K562 (cell line): ENCODE results near the gene TMA7B. TPM values are rescaled to one million over a fixed set of nuclear protein-coding genes. Genes with fewer than 3 reads are reported as not detected.

Experiments
- ATAC-seq: fragments of 200-7000 bp; cut with Tn5 transposase; 3 replicates; pipeline ENCODE4 v1.9.1; 2020; ENCODE audit warnings: moderate library complexity
- BruUV-seq: library from RNA; stranded (reverse); fragments of 400-500 nt; replicated peaks from 2 replicates; lab custom pipeline; 2021; lab: Mats Ljungman, UMichigan
- CTCF ChIA-PET: fragments of 300-600 bp; formaldehyde crosslinking; extraction: SDS; loops from one replicate; lab custom pipeline; 2021; ENCODE audit warnings: low intra/inter-chr PET ratio; lab: Yijun Ruan, JAX
- POLR2A ChIA-PET: fragments of 300-600, 350-650 bp; sonication (Branson Sonifier 250); formaldehyde crosslinking; extraction: SDS; loops from one replicate; lab custom pipeline; 2021; ENCODE audit warnings: antibody characterized with exemption, inconsistent platforms; lab: Yijun Ruan, JAX
- DNase-seq, 4 experiments: peaks; one replicate each; pipeline versions ENCODE4 v3.0.0 to v3.0.0-alpha.2; 2011 to 2018; ENCODE audit warnings: low spot score in 3 of 4, mixed read lengths in 3 of 4; ENCODE audit errors: extremely low read depth in 1 of 4
- FAIRE-seq: peaks from 2 replicates; lab custom pipeline; 2011; peaks lifted over from hg19 to GRCh38; lab: Jason Lieb, UNC
- H2AFZ ChIP-seq: 2 replicates; pipeline ENCODE4 v1.6.0; 2011; ENCODE audit warnings: low read depth, low read length, control low read depth, inconsistent platforms
- H3K27ac ChIP-seq: fragments of 200-600 bp; 3 replicates; pipeline ENCODE4 v1.8.0; 2011; ENCODE audit warnings: low read depth, mild to moderate bottlenecking, control low read depth, inconsistent platforms, low read length, moderate library complexity, mixed read lengths; ENCODE audit errors: extremely low read depth
- H3K27me3 ChIP-seq, 2 experiments: fragments of 300-600 bp in 1 of 2; 2 replicates in 1 of 2; 3 replicates in 1 of 2; pipeline versions ENCODE4 v1.6.0 to v1.8.0; 2011; ENCODE audit warnings: inconsistent platforms in 2 of 2, low read length in 2 of 2, mild to moderate bottlenecking in 1 of 2, mixed read lengths in 1 of 2, moderate library complexity in 1 of 2; ENCODE audit not compliant: control insufficient read depth in 2 of 2, insufficient read depth in 2 of 2
- H3K36me3 ChIP-seq: fragments of 300-600 bp; 3 replicates; pipeline ENCODE4 v1.8.0; 2011; ENCODE audit warnings: mild to moderate bottlenecking, low read length, inconsistent platforms; ENCODE audit not compliant: control insufficient read depth, insufficient read depth
- H3K4me1 ChIP-seq, 2 experiments: fragments of 200-600 bp in 1 of 2; replicated peaks in 1 of 2; 2 replicates in 1 of 2; 3 replicates in 1 of 2; pipeline versions ENCODE4 v1.5.1 to v1.8.0; 2011; ENCODE audit warnings: inconsistent platforms in 2 of 2, low read length in 2 of 2, mild to moderate bottlenecking in 1 of 2, mixed read lengths in 1 of 2, moderate library complexity in 1 of 2; ENCODE audit not compliant: control insufficient read depth in 2 of 2, insufficient read depth in 2 of 2
- H3K4me2 ChIP-seq: 2 replicates; pipeline ENCODE4 v1.6.1; 2011; ENCODE audit warnings: low read length, control low read depth, inconsistent platforms, mixed read lengths; ENCODE audit not compliant: insufficient read depth
- H3K4me3 ChIP-seq: fragments of 200-600 bp; sonication (generic), shearing (Covaris generic); 2 replicates; pipeline ENCODE4 v1.5.1; 2016; ENCODE audit warnings: control low read depth, inconsistent platforms
- H3K79me2 ChIP-seq: fragments of 200-600 bp; 3 replicates; pipeline ENCODE4 v1.8.0; 2011; ENCODE audit warnings: low read length, inconsistent platforms; ENCODE audit not compliant: control insufficient read depth, insufficient read depth
- H3K9ac ChIP-seq, 2 experiments: 2 replicates each; pipeline versions ENCODE4 v1.6.0 to v1.6.1; 2011; ENCODE audit warnings: low read depth in 2 of 2, low read length in 2 of 2, control low read depth in 1 of 2, inconsistent platforms in 1 of 2, mild to moderate bottlenecking in 1 of 2, mixed read lengths in 1 of 2; ENCODE audit not compliant: insufficient read depth in 1 of 2
- H3K9me1 ChIP-seq: one replicate; pipeline ENCODE4 v1.6.0; 2011; ENCODE audit warnings: inconsistent platforms, mild to moderate bottlenecking, low read length, moderate library complexity; ENCODE audit not compliant: control insufficient read depth, insufficient read depth
- H3K9me3 ChIP-seq: replicated peaks from 2 replicates; pipeline ENCODE4 v1.5.1; 2011; ENCODE audit warnings: low read depth, low read length, inconsistent platforms; ENCODE audit not compliant: control insufficient read depth, insufficient read depth
- H4K20me1 ChIP-seq: replicated peaks from 2 replicates; pipeline ENCODE4 v1.6.1; 2011; ENCODE audit warnings: low read length, inconsistent platforms, mixed read lengths; ENCODE audit not compliant: control insufficient read depth, insufficient read depth
- BDP1 ChIP-seq: IDR thresholded peaks from 3 replicates; pipeline ENCODE4 v1.6.1; 2011; ENCODE audit not compliant: insufficient read length, insufficient read depth
- CBFA2T2 ChIP-seq: fragments of 450-650 bp; conservative IDR thresholded peaks from 2 replicates; pipeline ENCODE4 v1.6.1; 2017; ENCODE audit warnings: mild to moderate bottlenecking
- FUS ChIP-seq: fragments of 200-400 bp; formaldehyde crosslinking; optimal IDR thresholded peaks from 2 replicates; pipeline ENCODE3; 2017; ENCODE audit warnings: low read depth, low read length
- GABPA ChIP-seq: fragments of 200-800 bp; sonication (Bioruptor generic); conservative IDR thresholded peaks from 2 replicates; pipeline ENCODE4 v1.6.1; 2016; ENCODE audit warnings: low read depth, missing genetic modification characterization, missing compliant biosample characterization
- GTF3C2 ChIP-seq: IDR thresholded peaks from 3 replicates; pipeline ENCODE4 v1.6.1; 2011; ENCODE audit warnings: borderline replicate concordance, mild to moderate bottlenecking, moderate library complexity; ENCODE audit not compliant: insufficient read length; ENCODE audit errors: extremely low read depth
- IRF2 ChIP-seq: sonication (generic); formaldehyde crosslinking; IDR thresholded peaks from 2 replicates; pipeline ENCODE4 v1.8.1; 2022; ENCODE audit warnings: mild to moderate bottlenecking, missing genetic modification reagents
- MAZ ChIP-seq, 2 experiments: fragments of 450-650 bp in 1 of 2; sonication (generic) in 1 of 2; formaldehyde crosslinking; IDR thresholded peaks in 1 of 2; conservative IDR thresholded peaks in 1 of 2; 2 replicates each; pipeline versions ENCODE4 v1.4.0 to v1.5.0; 2020; ENCODE audit warnings: mild to moderate bottlenecking in 1 of 2, missing genetic modification reagents in 1 of 2
- NCOR1 ChIP-seq: fragments of 450-650 bp; IDR thresholded peaks from 2 replicates; pipeline ENCODE4 v1.6.1; 2016; ENCODE audit warnings: mild to moderate bottlenecking, moderate library complexity
- PPARD ChIP-seq: fragments of 250-450 bp; sonication (Bioruptor Pico); IDR thresholded peaks from 2 replicates; pipeline ENCODE4 v1.8.0; 2022; ENCODE audit warnings: inconsistent platforms, mild to moderate bottlenecking, moderate library complexity
- RNF2 ChIP-seq: sonication (generic); IDR thresholded peaks from 2 replicates; pipeline ENCODE4 v1.6.1; 2016
- XRCC3 ChIP-seq: fragments of 450-650 bp; IDR thresholded peaks from 2 replicates; pipeline ENCODE4 v1.6.1; 2017; ENCODE audit warnings: mild to moderate bottlenecking, moderate library complexity
- XRCC4 ChIP-seq: IDR thresholded peaks from one replicate; pipeline ENCODE4 v1.6.1; 2011; ENCODE audit not compliant: insufficient read depth, insufficient read length; ENCODE audit errors: extremely low read depth
- ZFP36 ChIP-seq: fragments of 150-350 bp; IDR thresholded peaks from 2 replicates; pipeline ENCODE4 v1.6.1; 2018; ENCODE audit warnings: low read length, low read depth; ENCODE audit not compliant: partially characterized antibody
- ZNF134 ChIP-seq: fragments of 250-450 bp; sonication (Bioruptor Pico); conservative IDR thresholded peaks from 2 replicates; pipeline ENCODE4 v1.4.0; 2020
- ZNF354B ChIP-seq: fragments of 250-450 bp; sonication (Bioruptor Pico); IDR thresholded peaks from 2 replicates; pipeline ENCODE4 v1.4.0; 2020
- ZNF561 ChIP-seq: fragments of 450-650 bp; formaldehyde crosslinking; conservative IDR thresholded peaks from 2 replicates; pipeline ENCODE4 v1.4.0; 2020; ENCODE audit warnings: mild to moderate bottlenecking, moderate library complexity
- ZNF77 ChIP-seq: fragments of 250-450 bp; sonication (Bioruptor Pico); IDR thresholded peaks from 2 replicates; pipeline ENCODE4 v1.5.0; 2020
- ZNF830 ChIP-seq: fragments of 250-450 bp; sonication (Bioruptor Pico); IDR thresholded peaks from 2 replicates; pipeline ENCODE4 v1.5.0; 2021; ENCODE audit warnings: mild to moderate bottlenecking
- WGBS: fragments of 100-300 bp; shearing (Covaris generic); methylation state at CpG from one replicate; pipeline ENCODE4 v1.1.6; 2016; ENCODE audit warnings: low coverage, mixed read lengths; ENCODE audit not compliant: insufficient coverage; ENCODE audit errors: missing lambda C conversion rate; 5-methylcytosine and 5-hydroxymethylcytosine counted together
- in situ Hi-C: fragments of 300-500 bp; cut with MboI; formaldehyde crosslinking; loops from 4 replicates; pipeline ENCODE4 v1.15.0; 2018; ENCODE audit warnings: inconsistent platforms, mixed read lengths
- intact Hi-C: fragments of 100-400 bp; cut with micrococcal nuclease; formaldehyde crosslinking; loops from 2 replicates; pipeline ENCODE4 v1.14.2; 2022
- polyA plus RNA-seq, 8 experiments: library from polyadenylated mRNA; depleted of rRNA in 4 of 8; stranded (reverse) in 5 of 8; unstranded in 3 of 8; fragments of >200 nt; fragmentation: Nextera tagmentation in 2 of 8; fragmentation: Illumina TruSeq in 1 of 8; extraction: Ambion mirVana in 2 of 8; extraction: Trizol in 1 of 8; gene quantifications; 2 replicates each; pipeline versions ENCODE4 v1.2.1 to v1.2.3, GENCODE V29; 2011 to 2014; ENCODE audit warnings: inconsistent platforms in 1 of 8, missing spikeins in 1 of 8
- total RNA-seq, 7 experiments: library from RNA; depleted of rRNA in 6 of 7; stranded (reverse); fragments of >200 nt in 6 of 7; fragmentation: Illumina TruSeq in 2 of 7; extraction: Trizol in 2 of 7; gene quantifications; 2 replicates each; pipeline versions ENCODE4 v1.2.1 to v1.2.3, GENCODE V29; 2011 to 2021; ENCODE audit warnings: low replicate concordance in 1 of 7

Gene TMA7B
- total and polyA plus RNA-seq, 9 of the 15 experiments (the other 6 are each of a cell fraction or from before 2014, with no cell fraction given): 5.6 to 14.2 (median 11.8) TPM

GRCh38 chr22:39979048-39979447, 18.9 kb downstream of the TMA7B start:
- H3K9me3 ChIP-seq: no peaks in the 10 kb centered on the region
- H3K27me3 ChIP-seq: no peaks in the 10 kb centered on the region
- BruUV-seq: no TSS peak
- in situ Hi-C loops: no loop called here
- DNase-seq (no peak), ATAC-seq (no peak)
- 75% methylated on average over 6 of the region's 6 CpGs for WGBS
- H3K27ac ChIP-seq: no peak overlapping the region
- H3K9me1 ChIP-seq: no peaks in the 10 kb centered on the region
- CTCF ChIA-PET: no interaction called here
- no peak overlapping the region for H3K4me3 ChIP-seq
- H4K20me1 ChIP-seq: no peaks in the 10 kb centered on the region
- no peak overlapping the region for H3K4me2 ChIP-seq
- TF ChIP-seq PPARD: no peak
- no peak for TF ChIP-seq IRF2 (CRISPR knock-in tag)
- TF ChIP-seq ZNF134 (CRISPR knock-in tag): no peak
- TF ChIP-seq MAZ (CRISPR knock-in tag; conservative IDR thresholded peaks at IDR 0.05 in 1 of 2, IDR thresholded peaks at IDR 0.05 in 1 of 2): no peak
- TF ChIP-seq GABPA (tag): no peak
- TF ChIP-seq XRCC3: no peak
- TF ChIP-seq ZNF77 (CRISPR knock-in tag): no peak
- TF ChIP-seq FUS: no peak
- TF ChIP-seq NCOR1: no peak
- TF ChIP-seq ZNF830: no peak
- TF ChIP-seq ZFP36: no peak
- TF ChIP-seq GTF3C2: no peak
- TF ChIP-seq RNF2: no peak
- no peak for TF ChIP-seq XRCC4
- TF ChIP-seq ZNF561: no peak
- no peak for TF ChIP-seq ZNF354B (CRISPR knock-in tag)
- TF ChIP-seq CBFA2T2: no peak
- no peak for TF ChIP-seq BDP1
- TF ChIP-seq, all 486 proteins: peak for 0
- intact Hi-C loops: no loop called here
- Histone ChIP-seq H3K79me2 (no peaks in the 10 kb centered on the region), H3K4me1 (peaks cover 2 to 9% of the 10 kb centered on the region in 2 experiments; a peak in 2 of 5 replicates), H3K36me3 (no peaks in the 10 kb centered on the region; the same call in 2 of the 3 replicates), H3K9ac (no peak overlapping the region), H2AFZ (no peak overlapping the region)
- POLR2A ChIA-PET: interaction anchor here (0.7 to 1.5 kb wide), 2 partner anchors 8 to 31 kb away, joined by 3 to 4 read pairs; no protein-coding TSS in a partner anchor
- FAIRE-seq: no peak
